G401 (cell line): ENCODE data around the gene GYPA. TPM values are rescaled to one million over a fixed set of nuclear protein-coding genes. Genes with fewer than 3 reads are reported as not detected.
A peak's percentile ranks its signal among the peaks of the same experiment; 100 is the strongest.
"Not testable (repeated sequence)": the region's sequence is repeated elsewhere in the genome, so short reads cannot be mapped to it uniquely, and the experiment has no call there.

Experiments used
- DNase-seq: peaks from one replicate; pipeline ENCODE4 v3.0.0-alpha.2; 2015; ENCODE audit warnings: low spot score
- in situ Hi-C: cut with HindIII; loops from 2 replicates; pipeline ENCODE4 v1.10.0; 2016; ENCODE audit warnings: low sequenced_read_pairs, mixed read lengths
- total RNA-seq: library from RNA; depleted of rRNA; stranded (reverse); fragments of >200 nt; shearing (Covaris generic); gene quantifications from 2 replicates; pipeline ENCODE4 v1.2.3, GENCODE V29; 2014; rRNA removed

Gene GYPA
- not detected in 2 replicates for total RNA-seq

DNA sequence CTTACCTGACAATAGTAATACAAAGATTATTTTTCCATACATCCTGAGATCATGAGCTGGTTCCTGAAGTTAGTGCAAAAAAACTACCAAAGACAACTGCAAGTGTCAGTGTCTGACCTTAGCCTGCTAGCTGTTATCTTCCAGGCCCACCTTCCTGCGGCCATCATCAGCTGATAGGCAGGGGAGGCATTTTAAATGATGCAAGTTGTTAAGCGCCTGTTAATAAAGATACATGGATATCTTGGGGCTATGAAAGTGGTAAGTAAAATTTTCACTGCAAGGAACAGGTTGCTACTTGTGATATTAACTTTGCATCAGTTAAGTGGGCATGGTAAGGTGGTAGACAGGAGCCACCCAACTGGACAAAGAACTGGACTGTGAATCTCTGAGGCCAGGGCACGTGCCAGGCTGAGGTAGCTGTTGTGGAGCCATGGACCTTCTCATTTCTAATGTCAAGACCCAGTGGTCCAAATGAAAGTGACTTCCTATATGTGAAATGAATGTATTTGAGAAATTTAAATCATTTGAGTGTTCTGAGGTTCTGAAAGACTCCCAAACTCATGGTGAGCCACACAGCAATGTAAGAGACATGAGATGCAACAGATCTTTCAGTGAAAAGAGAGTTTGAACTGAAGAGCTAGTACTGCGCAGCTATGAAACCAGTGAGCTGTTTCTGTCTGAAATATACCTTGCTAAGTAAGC, at the start of gene GYPA:
Gene GYPA (minus strand): TSS at position 125 of the 702 bp plus-strand sequence. CDS start 83 bp downstream, at position 42.
- DNase-seq, in situ Hi-C loops: not testable (repeated sequence)

GRCh38 chr4:144190009-144190408, 49.5 kb upstream of the GYPA start:
- no peak for DNase-seq
- in situ Hi-C loops: no loop called here

GRCh38 chr4:144189121-144189520, 48.6 kb upstream of the GYPA start:
- no peak for DNase-seq
- in situ Hi-C loops: no loop called here

- DNase-seq: no peak
- in situ Hi-C loops: no loop called here
These were observed 44.6 kb upstream of the GYPA start for GRCh38 chr4:144185086-144185485.

GRCh38 chr4:144183165-144183564, 42.6 kb upstream of the GYPA start:
- in situ Hi-C loops: no loop called here
- no peak for DNase-seq

DNA sequence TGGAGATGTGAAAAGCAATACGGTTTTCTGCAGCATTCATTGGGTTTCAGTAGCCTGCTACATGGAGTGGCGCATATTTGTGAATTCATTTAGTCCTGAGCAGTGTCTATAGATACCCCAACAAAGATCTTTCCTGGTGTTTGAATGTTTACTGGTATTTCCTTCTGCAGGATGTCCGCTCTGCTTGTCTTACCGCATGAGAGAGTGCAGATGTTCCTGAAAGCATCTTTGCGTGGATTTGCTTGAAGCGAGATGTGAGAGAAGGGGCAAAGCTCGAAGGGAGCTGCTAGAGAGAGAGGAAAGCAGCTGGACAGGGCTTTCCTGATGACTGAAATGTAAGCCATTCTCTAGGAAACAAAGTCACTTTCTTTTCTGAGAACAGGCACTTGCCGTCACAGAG, 40.9 kb upstream of the GYPA start:
- no peak for DNase-seq
- in situ Hi-C loops: no loop called here

GRCh38 chr4:144179152-144179739, 38.7 kb upstream of the GYPA start:
- no peak for DNase-seq
- in situ Hi-C loops: no loop called here

DNA sequence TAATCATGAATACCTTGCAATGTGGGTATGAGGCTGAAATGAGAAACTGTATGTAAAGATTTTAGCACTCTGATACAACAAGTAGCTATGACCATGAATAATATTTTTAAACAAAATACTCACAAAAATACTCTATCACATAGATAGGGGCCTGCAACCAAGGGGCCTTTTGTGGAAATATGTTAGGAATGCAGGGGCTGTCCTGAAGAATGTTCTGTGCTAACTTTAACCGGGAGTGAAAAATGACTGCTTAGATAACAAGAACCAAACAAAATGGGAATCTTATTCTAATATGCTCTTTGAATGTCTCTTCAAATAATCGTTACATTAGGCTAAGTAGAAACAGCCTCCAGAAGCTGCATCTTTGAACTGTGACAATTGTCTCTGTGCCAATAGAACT, 37.9 kb upstream of the GYPA start:
- DNase-seq: no peak
- in situ Hi-C loops: no loop called here

DNA sequence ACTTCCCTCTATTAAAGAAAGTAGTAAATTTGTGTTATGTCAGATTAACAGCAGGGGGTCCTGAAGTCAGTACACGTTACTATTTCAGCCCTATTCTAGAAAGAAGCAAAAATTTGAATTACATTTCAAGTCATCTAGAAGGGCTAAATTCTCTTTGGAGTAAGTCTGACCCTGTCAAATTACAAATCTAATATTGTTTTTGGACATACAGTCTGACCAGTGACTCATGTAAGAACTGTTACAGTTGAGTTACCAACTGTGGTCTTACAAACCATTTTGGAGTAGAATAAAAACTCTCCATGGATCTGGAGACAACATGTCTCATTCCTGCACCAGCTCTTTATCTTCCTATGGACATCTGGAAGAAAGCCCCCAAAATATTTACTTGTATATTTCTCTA, 36.0 kb upstream of the GYPA start:
- in situ Hi-C loops: no loop called here
- DNase-seq: no peak

DNA sequence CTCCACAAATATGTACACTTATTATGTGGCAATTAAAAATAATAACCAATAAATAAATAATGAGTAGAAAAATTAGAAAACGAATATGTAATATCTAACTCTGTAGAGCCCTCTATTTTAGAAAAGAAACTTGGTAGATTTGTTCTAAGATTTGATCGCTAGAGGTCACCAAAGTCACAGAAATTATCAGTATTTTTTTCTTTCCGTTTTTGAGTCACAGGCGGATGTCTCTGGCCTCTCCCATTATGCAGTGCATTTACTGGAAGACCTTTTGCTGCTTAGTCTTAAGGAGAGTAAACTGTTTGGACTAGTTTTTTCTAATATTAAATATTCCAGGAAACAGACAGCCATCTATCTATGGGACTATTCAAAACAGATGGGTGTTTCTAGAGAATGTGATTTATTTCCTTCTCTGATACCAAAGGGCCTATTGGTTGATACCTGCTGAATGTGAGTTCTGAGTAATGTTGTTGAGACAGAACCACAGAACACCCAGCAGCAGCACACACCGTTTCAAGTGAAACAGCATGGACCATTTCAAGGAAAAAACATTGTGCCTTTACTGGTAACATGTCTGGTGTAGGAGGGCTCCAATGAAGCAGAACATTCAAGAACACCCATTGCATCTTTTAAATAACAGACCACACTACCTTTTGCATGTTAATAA, 34.0 kb upstream of the GYPA start:
- in situ Hi-C loops: no loop called here
- DNase-seq: peak; percentile 68

GRCh38 chr4:144171697-144172096, 31.2 kb upstream of the GYPA start:
- DNase-seq: no peak

GRCh38 chr4:144169211-144169610, 28.7 kb upstream of the GYPA start:
- no peak for DNase-seq
- in situ Hi-C loops: no loop called here

More at GRCh38 chr4:144171697-144172096, 31.2 kb upstream of the GYPA start:
- in situ Hi-C loops: no loop called here

DNA sequence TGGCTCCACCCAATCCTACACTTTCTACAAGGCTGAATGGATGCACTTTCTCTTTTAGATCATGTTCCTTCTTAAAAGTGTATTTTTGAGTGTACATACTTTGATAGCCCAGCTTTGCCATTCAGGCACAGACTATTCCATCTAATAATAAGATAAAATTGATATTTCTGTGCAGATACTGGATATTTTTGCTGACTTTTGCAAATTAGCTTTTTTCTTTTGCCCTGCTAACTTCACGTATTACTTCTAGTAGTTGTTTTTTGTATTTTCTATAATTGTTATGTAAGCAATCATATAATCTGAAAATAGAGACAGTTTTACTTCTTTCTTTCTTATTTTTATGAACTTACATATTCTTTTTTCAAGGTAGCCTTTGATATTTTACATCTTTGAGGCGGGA, 13.5 kb upstream of the GYPA start:
- DNase-seq: no peak
- in situ Hi-C loops: no loop called here

DNA sequence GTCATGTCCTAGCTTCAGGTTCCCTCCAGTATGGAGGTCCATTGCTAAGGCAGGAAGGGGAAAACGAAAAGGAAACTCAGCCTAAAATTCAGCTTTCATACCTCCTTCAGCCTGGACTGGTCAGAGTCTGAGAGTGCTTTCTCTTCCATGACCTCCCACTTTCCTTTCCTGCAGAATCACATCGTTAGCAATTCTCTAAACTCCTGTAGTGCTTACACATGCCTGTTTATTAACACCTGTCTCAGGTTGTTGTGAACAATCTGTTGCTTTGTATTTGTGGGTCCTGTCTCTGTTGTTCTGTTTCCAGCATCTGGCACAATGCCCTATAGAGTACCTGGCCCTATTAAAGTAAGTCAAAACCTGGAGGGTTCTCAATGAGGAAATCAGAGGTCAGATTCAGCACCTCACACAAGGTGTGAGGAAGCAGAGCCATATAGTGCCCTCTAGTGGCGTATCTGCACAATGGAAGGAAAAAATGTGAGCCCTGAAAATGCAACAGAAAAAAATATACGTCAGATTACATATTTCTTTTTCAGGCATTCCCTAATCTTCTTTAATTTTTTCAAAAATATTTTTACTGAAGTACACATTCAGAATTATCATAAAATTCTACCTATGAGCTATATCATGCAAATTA, 2.3 kb upstream of the GYPA start:
- in situ Hi-C loops: not testable (repeated sequence)
- DNase-seq: peak; percentile 10

GRCh38 chr4:144141493-144141892, 975 bp upstream of the GYPA start:
- in situ Hi-C loops: no loop called here
- DNase-seq: no peak

DNA sequence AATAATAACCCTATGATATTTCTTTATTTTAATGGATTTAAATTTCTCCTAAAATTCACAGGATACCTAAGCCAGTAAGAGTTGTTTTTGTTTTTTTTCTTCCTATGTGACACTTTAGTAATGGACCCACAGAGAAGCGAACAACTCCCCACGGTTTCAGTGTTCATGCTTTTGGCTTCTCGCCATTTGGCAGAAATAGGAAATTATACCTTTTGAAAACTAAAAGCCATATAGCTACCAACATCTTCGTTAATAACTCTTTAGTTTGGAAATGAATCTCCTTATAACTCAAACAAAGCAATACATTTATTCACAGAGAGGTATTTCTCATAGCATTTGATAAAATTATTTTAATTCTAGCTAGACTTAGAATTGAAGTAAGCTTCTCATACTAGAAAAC, 527 bp downstream of the GYPA start:
- in situ Hi-C loops, DNase-seq: not testable (repeated sequence)

GRCh38 chr4:144139547-144139946, 971 bp downstream of the GYPA start:
- in situ Hi-C loops, DNase-seq: not testable (repeated sequence)

GRCh38 chr4:144138239-144138638, 2.3 kb downstream of the GYPA start:
- in situ Hi-C loops: not testable (repeated sequence)

GRCh38 chr4:144137137-144137931, 3.2 kb downstream of the GYPA start:
- DNase-seq, in situ Hi-C loops: not testable (repeated sequence)

More at GRCh38 chr4:144138239-144138638, 2.3 kb downstream of the GYPA start:
- not testable (repeated sequence) for DNase-seq
